Lung (tissue), 12 donors: Measurements from ENCODE around the gene CTNNBL1. TPM values are rescaled to one million over a fixed set of nuclear protein-coding genes. Genes with fewer than 3 reads are reported as not detected.

Experiments used
- ATAC-seq: fragments of 200-7000 bp; cut with Tn5 transposase; one replicate; pipeline ENCODE4 v1.9.1; 2020; ENCODE audit warnings: moderate number of reproducible peaks; ENCODE audit not compliant: insufficient read depth, low FRiP score
- DNase-seq, 3 donors: peaks; one replicate each; pipeline ENCODE4 v3.0.0-alpha.2; 2013 to 2017
- H3K27ac ChIP-seq, 2 donors: one replicate each; pipeline ENCODE4 v1.5.1; 2013; ENCODE audit warnings: mild to moderate bottlenecking in 2 of 2, moderate library complexity in 2 of 2, control low read depth in 1 of 2, inconsistent platforms in 1 of 2, low read depth in 1 of 2, low read length in 1 of 2
- H3K27me3 ChIP-seq, 3 donors: one replicate each; pipeline ENCODE4 v1.5.1; 2013; ENCODE audit warnings: low read length in 2 of 3; ENCODE audit not compliant: control insufficient read depth in 3 of 3, insufficient read depth in 3 of 3
- H3K36me3 ChIP-seq, 4 donors: one replicate each; pipeline ENCODE4 v1.5.1; 2013; ENCODE audit warnings: low read length in 4 of 4, mild to moderate bottlenecking in 1 of 4, moderate library complexity in 1 of 4; ENCODE audit not compliant: control insufficient read depth in 4 of 4, insufficient read depth in 4 of 4
- H3K4me1 ChIP-seq, 5 donors: one replicate each; pipeline ENCODE4 v1.5.1; 2013; ENCODE audit warnings: low read length in 5 of 5, mild to moderate bottlenecking in 2 of 5, moderate library complexity in 1 of 5; ENCODE audit not compliant: control insufficient read depth in 5 of 5, insufficient read depth in 5 of 5
- H3K4me3 ChIP-seq: one replicate; pipeline ENCODE4 v1.5.1; 2013; ENCODE audit warnings: mild to moderate bottlenecking, control low read depth, moderate library complexity
- H3K9ac ChIP-seq, 2 donors: one replicate each; pipeline ENCODE4 v1.5.1; 2013; ENCODE audit warnings: low read length in 2 of 2, control low read depth in 1 of 2; ENCODE audit not compliant: insufficient read depth in 1 of 2
- H3K9me3 ChIP-seq, 4 donors: one replicate each; pipeline ENCODE4 v1.5.1; 2013; ENCODE audit warnings: low read length in 3 of 4, mild to moderate bottlenecking in 1 of 4, moderate library complexity in 1 of 4; ENCODE audit not compliant: control insufficient read depth in 4 of 4, insufficient read depth in 3 of 4
- CTCF ChIP-seq: IDR thresholded peaks from 2 replicates; pipeline ENCODE4 v1.5.1; 2012; ENCODE audit warnings: mild to moderate bottlenecking; ENCODE audit errors: control extremely low read depth, extremely low read depth
- WGBS, 2 donors: extraction: QIAGEN DNeasy Blood & Tissue Kit; methylation state at CpG; one replicate each; pipeline ENCODE4 v1.1.7; 2013; 5-methylcytosine and 5-hydroxymethylcytosine counted together
- polyA plus RNA-seq, 2 donors: library from polyadenylated mRNA; stranded (reverse); fragments of 200-250 nt; gene quantifications; one replicate each; pipeline ENCODE4 v1.2.1, GENCODE V29; 2013
- total RNA-seq, 2 donors: library from RNA; depleted of rRNA in 1 of 2; stranded (reverse); fragments of >200 nt in 1 of 2; gene quantifications; one replicate each; pipeline ENCODE4 v1.2.1, GENCODE V29; 2014 to 2021
- donor health status: control.
- donor health status: control.
- donor health status: Bipolar disorder and iron deficiency.
- donor health status: healthy.
- donor health status: DM: yes; HTN: yes; CAD: no.

The CTNNBL1 gene
- total and polyA plus RNA-seq, 4 donors, result 38.9 to 53.1 (median 49.2) TPM

- H3K4me3 ChIP-seq, result no peak overlapping the region
- H3K9ac ChIP-seq, result no peak overlapping the region
- TF ChIP-seq CTCF, result no peak
- 77 to 89% methylated on average over 5 of the region's 5 CpGs for WGBS, 2 donors
- H3K9me3 ChIP-seq, result no peaks in the 10 kb centered on the region
- H3K27ac ChIP-seq, result no peak overlapping the region
- ATAC-seq (no peak), DNase-seq (no peak)
- H3K27me3 ChIP-seq, result no peaks in the 10 kb centered on the region
- peaks cover 0 to 33% (median under 1%) of the 10 kb centered on the region in 4 donors for H3K36me3 ChIP-seq
- H3K4me1 ChIP-seq, result peaks cover 0 to 18% (median 0%) of the 10 kb centered on the region in 5 donors
Measured at GRCh38 chr20:37848706-37849105, 154.9 kb downstream of the CTNNBL1 start.

DNA sequence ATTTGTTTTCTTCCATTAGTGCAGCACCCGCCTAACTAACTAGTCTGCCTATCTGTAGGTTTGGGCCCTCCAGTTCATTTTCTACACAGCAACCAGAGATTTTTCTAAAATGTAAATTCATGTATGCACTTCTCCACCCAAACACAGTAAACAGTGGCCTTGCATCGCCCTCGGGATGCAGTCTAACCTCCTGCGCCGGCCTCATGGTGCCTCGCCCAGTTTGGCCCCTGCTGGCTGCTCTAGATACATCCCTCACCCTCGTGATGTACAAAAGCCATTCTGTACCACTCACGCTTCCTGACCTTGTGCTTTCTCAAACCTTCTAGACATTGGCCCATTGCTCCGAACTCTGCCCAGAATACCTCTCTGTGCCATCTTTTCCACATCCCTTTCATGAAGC is 155.3 kb downstream of the CTNNBL1 start:
- H3K36me3 ChIP-seq, result peaks cover 0 to 33% (median 2%) of the 10 kb centered on the region in 4 donors
- H3K27me3 ChIP-seq, result no peaks in the 10 kb centered on the region
- WGBS, 2 donors, result 95 to 97% methylated on average over 9 of the region's 9 CpGs

DNA sequence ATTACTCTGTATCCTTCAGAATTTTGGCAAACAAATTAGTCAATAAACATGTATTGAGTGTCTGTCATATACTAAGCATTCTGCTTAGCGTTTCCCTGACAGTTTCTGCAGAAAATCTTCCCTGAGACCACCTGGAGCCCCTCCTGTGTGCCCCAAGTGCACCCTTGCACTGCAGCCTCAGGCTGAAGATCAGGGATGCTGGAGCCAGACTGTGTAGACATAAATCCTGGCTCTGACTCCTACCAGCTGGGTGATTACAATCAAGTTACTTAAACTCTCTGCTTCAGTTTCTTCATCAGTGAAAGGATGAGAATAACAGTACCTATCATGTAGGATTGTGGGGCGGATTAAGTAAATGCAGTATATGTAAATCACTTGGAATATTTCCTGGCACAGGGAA is 155.7 kb downstream of the CTNNBL1 start:
- H3K9me3 ChIP-seq, result no peaks in the 10 kb centered on the region
- H3K9ac ChIP-seq, result no peak overlapping the region
- peaks cover 0 to 32% (median 2%) of the 10 kb centered on the region in 4 donors for H3K36me3 ChIP-seq
- no peak overlapping the region for H3K4me3 ChIP-seq
- H3K4me1 ChIP-seq, result peaks cover 0 to 17% (median 0%) of the 10 kb centered on the region in 5 donors
- H3K27ac ChIP-seq, result no peak overlapping the region
- WGBS, 2 donors, result 90 to 92% methylated on average over 2 of the region's 2 CpGs
- TF ChIP-seq CTCF, result no peak
- ATAC-seq, result no peak
- no peaks in the 10 kb centered on the region for H3K27me3 ChIP-seq
- DNase-seq, result no peak

More for the DNA sequence above, 155.3 kb downstream of the CTNNBL1 start:
- Histone ChIP-seq H3K4me3 (no peak overlapping the region), H3K9me3 (no peaks in the 10 kb centered on the region), H3K4me1 (peaks cover 0 to 18% (median 0%) of the 10 kb centered on the region in 5 donors), H3K27ac (no peak overlapping the region), H3K9ac (no peak overlapping the region)
- ATAC-seq (no peak), DNase-seq (no peak)
- TF ChIP-seq CTCF, result no peak

DNA sequence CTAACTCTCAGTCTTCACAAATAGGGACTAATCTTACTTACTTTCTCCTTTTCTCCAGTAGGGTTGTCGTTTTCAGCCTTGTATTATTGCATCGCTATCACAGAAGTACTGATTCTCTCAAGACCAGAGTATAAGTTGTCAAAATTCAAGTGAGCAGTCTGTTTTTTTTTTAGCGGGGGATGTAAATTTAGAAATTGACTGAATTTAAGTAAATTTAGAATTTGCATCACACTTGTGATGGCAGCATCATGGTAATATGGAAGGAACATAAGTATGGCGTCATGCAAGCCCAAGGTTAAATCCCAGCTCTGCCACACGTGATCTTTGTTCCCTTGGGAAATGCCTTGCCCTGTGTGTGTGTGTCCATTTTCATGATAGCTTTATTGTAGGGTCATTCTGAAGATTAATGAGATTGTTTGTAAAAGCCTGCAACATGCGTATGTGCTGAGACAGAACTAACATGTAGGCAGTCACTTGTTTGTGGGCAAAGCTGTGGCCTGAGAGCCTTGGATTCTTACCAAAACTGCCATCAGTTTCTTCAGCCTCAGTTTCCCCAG is 156.3 kb downstream of the CTNNBL1 start:
- no peak for ATAC-seq
- H3K36me3 ChIP-seq, result peaks cover 0 to 32% (median 2%) of the 10 kb centered on the region in 4 donors
- H3K27ac ChIP-seq, result no peak overlapping the region
- no peak overlapping the region for H3K9ac ChIP-seq
- peaks cover 0 to 11% (median 0%) of the 10 kb centered on the region in 5 donors for H3K4me1 ChIP-seq
- H3K4me3 ChIP-seq, result no peak overlapping the region
- H3K27me3 ChIP-seq, result no peaks in the 10 kb centered on the region
- no peak for DNase-seq
- WGBS, 2 donors, result 96 to 97% methylated on average over 6 of the region's 6 CpGs
- H3K9me3 ChIP-seq, result no peaks in the 10 kb centered on the region
- TF ChIP-seq CTCF, result no peak
